Measurements from ENCODE around the gene FAM20C.

Gene FAM20C

DNA sequence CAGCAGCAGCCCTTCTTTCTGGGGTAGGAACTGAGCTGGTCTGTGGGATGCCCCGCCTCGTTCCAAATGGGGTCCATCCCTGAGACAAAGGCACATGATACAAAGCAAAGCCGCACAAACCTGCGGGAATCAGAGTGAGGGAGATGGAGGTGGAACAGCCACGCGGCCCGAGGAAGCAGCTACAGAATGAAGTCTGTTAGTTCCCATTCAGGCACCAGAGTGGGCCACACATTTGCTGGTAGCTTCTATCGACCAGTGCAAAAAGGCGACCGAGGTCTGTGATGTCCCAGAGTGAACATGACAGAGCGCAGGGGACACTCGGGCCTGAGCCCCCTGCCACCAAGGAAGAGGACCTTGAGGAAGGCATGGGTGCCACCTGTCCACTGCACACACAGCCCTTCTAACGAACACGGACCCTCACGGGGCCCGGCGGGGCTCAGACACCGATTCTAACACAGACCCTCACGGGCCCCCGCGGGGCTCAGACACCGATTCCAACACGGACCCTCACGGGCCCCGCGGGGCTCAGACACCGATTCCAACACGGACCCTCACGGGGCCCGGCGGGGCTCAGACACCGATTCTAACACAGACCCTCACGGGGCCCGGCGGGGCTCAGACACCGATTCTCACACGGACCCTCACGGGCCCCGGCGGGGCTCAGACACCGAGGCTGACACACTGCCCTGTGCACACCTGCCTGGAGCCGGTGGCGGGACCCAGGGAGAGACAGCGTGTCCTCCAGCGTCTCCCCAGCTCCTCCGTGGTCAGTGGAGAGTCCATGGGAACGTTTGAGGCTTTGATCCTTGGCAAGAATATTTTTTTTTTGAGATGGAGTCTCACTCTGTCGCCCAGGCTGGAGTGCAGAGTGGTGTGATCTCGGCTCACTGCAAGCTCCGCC, 32.8 kb upstream of the FAM20C start:
- DNase-seq (ENCODE audit: low read depth): no peak
- no peak overlapping the region for H3K4me3 ChIP-seq (ENCODE audit: low read length)
- TF ChIP-seq, protein P1, sequence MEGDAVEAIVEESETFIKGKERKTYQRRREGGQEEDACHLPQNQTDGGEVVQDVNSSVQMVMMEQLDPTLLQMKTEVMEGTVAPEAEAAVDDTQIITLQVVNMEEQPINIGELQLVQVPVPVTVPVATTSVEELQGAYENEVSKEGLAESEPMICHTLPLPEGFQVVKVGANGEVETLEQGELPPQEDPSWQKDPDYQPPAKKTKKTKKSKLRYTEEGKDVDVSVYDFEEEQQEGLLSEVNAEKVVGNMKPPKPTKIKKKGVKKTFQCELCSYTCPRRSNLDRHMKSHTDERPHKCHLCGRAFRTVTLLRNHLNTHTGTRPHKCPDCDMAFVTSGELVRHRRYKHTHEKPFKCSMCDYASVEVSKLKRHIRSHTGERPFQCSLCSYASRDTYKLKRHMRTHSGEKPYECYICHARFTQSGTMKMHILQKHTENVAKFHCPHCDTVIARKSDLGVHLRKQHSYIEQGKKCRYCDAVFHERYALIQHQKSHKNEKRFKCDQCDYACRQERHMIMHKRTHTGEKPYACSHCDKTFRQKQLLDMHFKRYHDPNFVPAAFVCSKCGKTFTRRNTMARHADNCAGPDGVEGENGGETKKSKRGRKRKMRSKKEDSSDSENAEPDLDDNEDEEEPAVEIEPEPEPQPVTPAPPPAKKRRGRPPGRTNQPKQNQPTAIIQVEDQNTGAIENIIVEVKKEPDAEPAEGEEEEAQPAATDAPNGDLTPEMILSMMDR (conservative IDR thresholded peaks at IDR 0.05; ENCODE audit: low read length): no peak

DNA sequence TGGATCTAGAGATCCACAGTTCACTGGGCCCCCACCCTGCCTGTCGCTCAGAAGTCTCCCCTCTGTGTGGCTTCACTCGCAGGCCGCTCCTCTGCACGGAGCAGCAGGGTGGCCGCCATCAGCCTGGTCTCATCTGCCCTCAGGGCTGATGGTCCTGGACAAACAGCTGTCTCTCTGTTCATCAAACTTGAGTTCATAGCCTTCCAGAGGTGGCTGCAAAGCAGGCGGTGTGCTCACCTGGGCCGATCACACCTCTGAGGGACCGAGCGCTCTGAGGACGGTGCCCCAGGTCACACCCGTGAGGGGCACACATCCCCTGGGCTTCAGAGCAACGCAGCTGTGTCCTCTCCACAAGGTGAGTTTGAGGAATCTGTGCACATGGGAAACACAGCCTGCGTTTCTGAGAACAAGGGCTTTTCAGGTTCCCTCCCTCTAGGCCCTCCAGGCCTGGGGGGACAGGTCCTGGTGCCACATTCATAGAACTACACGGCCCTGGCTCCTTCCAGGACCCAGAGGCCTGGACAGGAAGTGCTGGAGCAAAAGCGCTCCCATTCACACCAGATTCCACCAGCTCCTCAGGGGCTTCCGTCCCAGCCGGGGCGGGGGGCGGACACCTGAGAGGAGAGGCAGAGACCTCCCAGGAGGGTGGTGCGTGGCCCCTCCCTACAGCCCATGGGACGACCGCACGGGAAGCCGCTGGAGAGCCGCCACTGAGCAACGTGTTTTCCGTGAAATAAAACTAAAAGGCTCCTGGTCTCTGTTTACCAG, 31.2 kb upstream of the FAM20C start:
- H3K4me3 ChIP-seq (ENCODE audit: low read length): no peak overlapping the region
- TF ChIP-seq, protein P1 (conservative IDR thresholded peaks at IDR 0.05; ENCODE audit: low read length): no peak
- no peak for DNase-seq (ENCODE audit: low read depth)

DNA sequence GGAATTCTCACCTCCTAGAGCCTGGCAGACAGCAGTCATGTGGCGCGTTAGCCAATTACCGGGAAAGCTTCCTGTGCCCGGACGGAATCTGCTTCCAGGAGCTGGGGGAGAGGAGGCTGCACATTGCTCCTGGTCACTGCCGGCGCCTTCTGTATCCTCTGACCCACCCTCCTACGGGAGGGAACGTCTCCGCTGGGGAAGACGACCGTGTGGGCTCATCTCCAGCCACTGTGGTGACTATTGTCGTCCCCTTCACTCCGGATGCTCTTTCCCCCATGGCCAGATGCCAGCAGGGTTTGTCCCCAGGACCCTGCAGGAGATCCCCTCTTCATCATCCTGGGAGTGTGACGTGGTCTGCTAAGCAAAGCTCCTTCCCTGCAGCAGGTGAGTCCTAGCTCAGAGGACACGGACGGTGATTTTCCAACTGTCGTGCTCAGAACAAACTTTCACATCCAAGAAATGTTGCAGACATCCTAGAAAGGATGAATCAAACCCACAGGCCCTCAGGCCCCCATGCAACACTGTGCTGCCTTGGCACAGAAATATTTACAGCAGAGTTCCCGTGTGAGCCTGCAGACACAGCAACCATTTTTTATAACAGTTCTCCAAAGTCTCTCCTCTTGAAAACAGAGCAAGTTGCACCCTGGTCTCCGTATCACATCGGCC, 29.6 kb upstream of the FAM20C start:
- H3K4me3 ChIP-seq (ENCODE audit: low read length): no peak overlapping the region
- TF ChIP-seq, protein P1 (conservative IDR thresholded peaks at IDR 0.05; ENCODE audit: low read length): no peak
- peak; percentile 25 for DNase-seq (ENCODE audit: low read depth)

DNA sequence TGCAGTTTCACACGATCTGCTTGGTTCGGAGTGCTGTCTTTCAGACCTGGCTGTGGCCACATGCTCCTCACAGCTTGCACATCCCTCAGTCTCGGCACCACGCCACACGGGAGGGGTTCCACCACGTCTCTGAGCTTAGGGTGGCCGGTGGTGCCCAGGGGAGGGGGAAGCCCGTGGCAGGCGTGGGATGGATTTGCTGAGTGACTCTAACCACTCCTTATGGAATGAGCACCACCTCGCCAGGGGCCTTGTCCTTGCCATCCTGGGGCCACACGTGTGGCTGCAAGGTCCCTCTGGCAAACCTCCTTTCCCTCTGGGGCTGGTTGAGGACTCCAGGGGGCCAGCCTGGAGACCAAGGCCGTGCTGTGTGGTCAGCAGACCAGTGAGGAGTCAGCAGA, 29.1 kb upstream of the FAM20C start:
- TF ChIP-seq, protein P1 (conservative IDR thresholded peaks at IDR 0.05; ENCODE audit: low read length): no peak
- H3K4me3 ChIP-seq (ENCODE audit: low read length): no peak overlapping the region
- DNase-seq (ENCODE audit: low read depth): no peak

DNA sequence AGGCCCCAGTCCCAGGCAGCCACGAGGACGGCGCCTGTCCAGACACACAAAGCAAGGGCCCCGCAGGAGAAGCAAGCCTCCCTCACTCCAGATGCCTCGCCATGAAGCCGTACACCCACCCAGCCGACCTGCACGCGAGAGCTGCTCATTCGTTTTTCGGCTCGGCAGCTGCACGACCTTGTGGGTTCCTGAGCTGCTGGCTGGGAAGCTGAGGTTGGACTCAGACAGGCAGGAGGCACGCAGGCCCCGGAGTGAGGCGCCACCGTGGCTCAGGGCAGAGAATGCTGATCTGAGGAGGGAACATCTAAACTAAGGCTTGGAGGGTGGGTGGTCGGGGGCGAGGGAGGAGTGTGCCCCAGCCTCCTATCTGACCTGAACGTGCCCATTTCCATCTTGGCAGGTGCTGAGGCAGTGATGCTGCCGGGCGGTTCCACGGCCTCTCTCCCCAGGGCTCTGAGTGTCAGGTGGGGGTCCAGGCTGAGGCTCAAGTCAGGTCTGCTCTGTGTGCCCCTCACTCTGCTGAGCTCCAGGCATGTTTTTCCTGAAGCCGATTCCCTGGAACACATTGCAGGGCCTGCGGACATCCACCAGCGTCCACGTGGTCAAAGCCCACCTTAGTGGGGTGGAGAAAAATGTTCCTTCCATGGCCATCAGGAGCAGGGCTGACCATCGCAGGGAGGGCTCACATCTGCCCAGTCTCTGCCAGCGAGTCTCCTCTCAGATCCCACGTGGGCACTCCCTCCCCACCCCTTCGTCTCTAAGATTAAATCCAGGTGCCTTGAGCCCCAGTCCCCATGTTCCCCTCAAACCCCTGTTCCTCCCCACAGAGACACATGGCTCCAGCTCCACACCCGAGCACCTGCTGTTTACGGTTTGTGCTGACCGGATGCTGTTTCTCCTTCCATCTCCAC, 28.1 kb upstream of the FAM20C start:
- DNase-seq (ENCODE audit: low read depth): no peak
- H3K4me3 ChIP-seq (ENCODE audit: low read length): no peak overlapping the region

More for the DNA sequence above, 28.1 kb upstream of the FAM20C start:
- TF ChIP-seq, protein P1 (conservative IDR thresholded peaks at IDR 0.05; ENCODE audit: low read length): no peak
